Mesenteric fat pad (tissue), 1 donor: ENCODE measurements around the gene STAT5B. TPM values are rescaled to one million over a fixed set of nuclear protein-coding genes. Genes with fewer than 3 reads are reported as not detected.
"Not testable (repeated sequence)": the region's sequence is repeated elsewhere in the genome, so short reads cannot be mapped to it uniquely, and the experiment has no call there.

Source experiments
- DNase-seq: peaks from one replicate; pipeline ENCODE4 v3.0.0-alpha.2; 2020; ENCODE audit warnings: low spot score
- long read RNA-seq: library from polyadenylated mRNA; unstranded; transcript quantifications from one replicate; pipeline ENCODE4 v2.0.0, GENCODE V29; 2020
- total RNA-seq: library from RNA; stranded (reverse); fragmentation: NEBNext Ultra II Directional; extraction: Animal tissue kit (Norgen Biotek cat#: 25700); gene quantifications from one replicate; pipeline ENCODE4 v1.2.1, GENCODE V29; 2021
- donor health status: DM: yes; HTN: yes; CAD: no.

Gene STAT5B
- total RNA-seq = 106 TPM
- long read RNA-seq, full-length matches to known transcripts = 7 of 57 reads
- long read RNA-seq, partial matches to known transcripts = 14 of 57 reads
- long read RNA-seq, other reads (novel, unspliced or antisense) = 36 of 57 reads

DNA sequence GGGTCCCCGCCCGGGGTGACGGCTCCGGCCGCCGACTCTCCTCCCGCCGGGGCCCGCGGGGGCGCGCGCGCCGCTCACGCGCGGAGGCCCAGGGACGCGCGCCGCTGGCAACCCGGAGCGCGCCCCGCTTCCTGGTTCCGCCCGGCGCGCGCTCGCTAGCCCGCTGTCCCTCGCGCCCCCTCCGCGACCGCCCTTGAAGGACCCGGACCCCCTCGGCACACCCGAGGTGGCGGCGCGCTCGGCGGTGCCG, at the start of gene STAT5B:
Gene STAT5B (minus strand): TSS at position 33 of the 250 bp plus-strand sequence. CDS start 44,264 bp downstream, outside the sequence.
- DNase-seq = peak; percentile 95

DNA sequence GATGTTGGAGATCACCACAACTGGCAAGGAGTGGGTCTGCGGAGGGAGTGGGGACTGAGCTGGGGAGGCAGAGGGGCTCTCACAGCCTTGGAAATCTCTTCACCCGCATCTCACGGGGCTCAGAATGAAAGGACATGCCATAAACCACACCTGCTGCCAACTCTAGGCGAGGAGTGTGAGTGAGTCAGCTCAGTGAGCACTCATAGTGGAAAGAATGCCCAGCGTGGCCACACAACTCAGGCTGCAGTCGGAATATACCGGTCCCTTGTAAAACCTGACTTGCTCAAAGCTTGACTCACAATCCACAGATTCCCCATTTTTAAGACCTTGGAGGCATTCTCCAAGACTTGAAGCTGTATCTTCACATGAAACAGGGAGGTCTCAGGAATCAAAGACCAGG, 48.8 kb upstream of the STAT5B start:
- DNase-seq = no peak

DNA sequence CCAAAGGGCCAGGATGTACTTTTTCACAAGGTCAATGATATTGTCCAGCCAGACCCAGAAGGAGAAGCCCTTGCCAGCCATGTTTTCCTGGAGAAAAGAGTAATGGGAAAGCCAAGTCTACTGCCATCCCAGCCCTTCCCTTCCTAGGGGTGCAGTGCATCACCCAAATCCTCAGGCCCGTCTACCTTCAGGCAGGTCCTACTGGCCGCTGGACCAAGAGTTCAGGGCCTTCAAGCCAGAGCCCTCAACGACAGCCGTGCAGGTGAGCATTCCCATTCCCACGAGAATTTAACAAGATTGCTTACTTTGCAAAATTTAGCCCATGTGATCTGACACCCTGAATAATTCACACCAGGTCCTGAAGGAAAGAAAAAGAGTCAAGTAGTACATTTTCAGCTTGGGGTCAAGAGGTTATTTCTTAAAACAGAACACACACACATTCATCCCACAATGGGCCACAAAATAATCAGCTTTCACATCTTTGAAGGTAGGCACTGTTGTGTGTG, 47.1 kb upstream of the STAT5B start:
- DNase-seq = no peak

DNA sequence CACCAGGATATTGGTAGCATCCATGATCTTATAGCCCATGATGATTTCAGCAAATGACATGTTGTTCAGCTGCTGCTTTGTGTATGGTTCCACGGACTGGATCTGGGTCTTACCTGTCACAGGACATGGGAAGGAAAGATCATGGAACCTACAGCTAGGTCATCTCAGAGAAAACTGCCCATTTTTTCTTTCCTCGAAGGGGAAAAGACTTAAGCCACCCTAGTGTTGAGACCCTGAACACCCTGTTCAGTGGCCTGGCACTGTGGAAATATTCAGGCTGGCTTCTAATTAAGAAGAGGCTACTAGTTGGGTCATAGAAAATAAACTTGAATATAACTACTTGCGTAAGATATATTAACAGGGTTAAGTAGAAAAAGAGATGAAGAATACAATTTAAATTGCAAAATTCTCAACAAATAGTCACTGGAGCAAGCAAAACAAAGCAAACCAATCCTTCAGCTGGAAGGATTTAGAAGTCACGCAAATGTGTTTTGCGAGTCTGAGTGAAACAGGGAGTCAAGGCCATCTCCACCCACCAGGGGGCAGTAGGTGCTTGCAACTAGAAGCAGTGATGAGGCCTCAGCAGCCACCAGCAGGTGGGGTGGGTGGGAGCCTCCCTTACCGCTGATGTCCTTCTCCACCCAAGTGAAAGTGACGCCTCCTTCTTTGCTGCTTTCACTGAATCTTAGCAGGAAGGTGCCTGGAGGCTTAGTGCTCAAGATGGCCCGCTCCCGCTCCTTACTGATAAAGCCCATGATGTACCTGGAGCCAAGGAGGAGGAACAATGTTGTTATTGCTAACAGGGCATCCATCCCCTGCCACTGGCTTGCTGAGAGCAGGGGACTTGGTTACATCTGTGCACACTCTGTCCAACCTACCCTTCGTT, 46.4 kb upstream of the STAT5B start:
- no peak for DNase-seq

DNA sequence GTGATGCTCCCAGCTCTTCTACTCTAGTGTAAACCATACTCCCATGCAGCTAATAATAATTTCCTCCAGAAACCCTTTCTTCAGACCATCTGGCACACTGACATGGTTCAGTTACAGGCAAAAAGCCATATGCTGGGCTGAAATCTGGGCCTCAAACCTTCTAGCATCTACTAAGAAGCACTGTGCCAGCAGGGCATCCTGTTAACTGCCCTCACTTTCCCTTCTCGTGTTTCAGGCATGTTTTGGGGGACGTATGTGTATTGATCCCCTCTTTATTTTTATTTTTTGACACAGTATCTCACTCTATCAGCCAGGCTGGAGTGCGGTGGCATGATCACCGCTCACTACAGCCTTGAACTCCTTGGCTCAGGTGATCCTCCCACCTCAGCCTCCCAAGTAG, 45.4 kb upstream of the STAT5B start:
- no peak for DNase-seq

DNA sequence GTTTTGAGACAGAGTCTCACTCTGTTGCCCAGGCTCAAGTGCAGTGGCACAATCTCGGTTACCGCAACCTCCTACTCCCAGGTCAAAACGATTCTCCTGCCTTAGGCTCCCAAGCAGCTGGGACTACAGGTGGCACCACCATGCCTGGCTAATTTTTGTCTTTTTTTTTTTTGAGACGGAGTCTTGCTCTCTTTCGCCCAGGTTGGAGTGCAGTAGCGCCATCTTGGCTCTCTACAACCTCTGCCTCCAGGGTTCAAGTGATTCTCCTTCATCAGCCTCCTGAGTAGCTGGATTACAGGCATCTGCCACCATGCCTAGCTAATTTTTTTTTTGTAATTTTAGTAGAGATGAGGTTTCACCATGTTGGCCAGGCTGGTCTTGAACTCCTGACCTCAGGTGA, 41.8 kb upstream of the STAT5B start:
- not testable (repeated sequence) for DNase-seq

DNA sequence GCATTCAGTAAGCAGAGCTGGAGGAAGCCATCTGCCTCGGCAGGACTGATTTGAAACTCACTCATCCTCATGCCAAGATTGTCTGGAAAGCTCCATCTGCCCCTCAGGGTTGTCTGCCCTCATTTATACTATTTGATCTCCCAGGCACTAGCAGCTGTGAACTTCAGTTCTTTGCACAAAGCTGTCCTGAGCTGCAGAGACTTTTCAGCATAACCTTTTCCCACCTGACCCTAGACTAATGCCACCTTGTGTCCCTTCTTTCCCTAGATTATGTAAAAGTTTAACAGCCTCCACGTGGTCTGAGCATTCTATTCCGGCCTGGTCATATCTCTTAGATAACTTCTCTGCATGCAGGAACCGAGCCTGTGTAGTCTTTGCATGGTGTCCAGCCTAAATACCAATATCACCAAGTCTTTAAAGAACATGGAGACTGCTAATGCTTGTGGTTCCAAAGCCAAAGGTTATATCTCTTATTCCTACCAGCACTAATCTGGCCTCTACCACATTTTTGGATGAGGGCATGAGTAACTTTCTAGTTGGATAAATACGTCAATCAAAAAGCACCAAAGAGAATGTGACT, 41.2 kb upstream of the STAT5B start:
- DNase-seq = no peak

DNA sequence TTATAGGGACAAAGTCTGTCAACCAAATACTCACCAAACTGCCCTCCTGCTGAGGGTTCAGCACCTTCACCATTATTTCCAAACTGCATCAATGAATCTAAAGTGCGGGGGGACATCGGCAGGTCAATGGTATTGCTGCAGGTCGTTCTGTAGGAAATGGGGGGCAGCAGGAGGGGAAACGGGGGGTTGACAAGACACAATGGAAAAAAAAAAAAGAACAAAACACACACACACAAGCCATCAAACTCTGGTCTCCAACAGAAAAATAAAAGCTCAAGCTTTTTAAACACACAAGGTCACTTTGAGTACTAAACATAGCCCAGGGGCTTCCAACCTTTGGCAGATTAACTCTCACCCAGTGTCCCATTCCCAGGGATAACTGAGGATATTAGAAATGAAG, 40.6 kb upstream of the STAT5B start:
- no peak for DNase-seq

DNA sequence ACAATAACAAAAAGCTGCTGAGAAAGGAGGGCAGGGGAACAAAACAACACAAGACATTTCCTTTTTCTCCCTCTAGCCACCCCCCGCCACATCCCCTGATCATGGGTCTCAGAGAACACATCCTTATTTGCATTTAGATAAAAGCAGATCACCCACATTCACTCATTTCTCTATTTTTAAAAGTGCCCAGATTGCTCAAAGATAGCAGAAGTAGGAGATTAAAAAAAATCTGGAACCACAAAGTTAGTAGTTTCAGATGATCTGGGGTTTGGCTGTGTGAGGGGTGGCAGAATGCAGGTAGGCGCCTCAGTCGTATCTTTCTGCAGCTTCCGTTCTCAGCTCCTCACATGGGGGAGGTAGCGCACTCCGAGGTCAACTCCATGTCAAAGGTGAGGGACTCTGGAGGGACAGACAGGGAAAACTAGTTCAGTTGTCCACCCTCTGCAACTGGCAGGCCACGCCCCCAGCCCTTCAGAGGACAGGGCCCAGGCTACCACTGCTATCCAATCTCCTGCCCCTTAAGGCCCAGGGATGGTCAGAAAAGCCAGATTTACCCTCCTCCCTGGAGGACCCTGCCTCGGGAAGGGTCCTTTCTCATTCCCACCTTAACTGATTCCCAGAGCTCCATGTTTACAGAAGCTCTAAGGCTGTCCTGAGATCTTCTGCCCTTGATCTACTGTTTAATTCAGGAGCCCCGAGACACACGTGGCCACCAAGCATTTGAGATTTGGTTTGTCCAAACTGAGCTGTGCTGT, 39.4 kb upstream of the STAT5B start:
- no peak for DNase-seq

DNA sequence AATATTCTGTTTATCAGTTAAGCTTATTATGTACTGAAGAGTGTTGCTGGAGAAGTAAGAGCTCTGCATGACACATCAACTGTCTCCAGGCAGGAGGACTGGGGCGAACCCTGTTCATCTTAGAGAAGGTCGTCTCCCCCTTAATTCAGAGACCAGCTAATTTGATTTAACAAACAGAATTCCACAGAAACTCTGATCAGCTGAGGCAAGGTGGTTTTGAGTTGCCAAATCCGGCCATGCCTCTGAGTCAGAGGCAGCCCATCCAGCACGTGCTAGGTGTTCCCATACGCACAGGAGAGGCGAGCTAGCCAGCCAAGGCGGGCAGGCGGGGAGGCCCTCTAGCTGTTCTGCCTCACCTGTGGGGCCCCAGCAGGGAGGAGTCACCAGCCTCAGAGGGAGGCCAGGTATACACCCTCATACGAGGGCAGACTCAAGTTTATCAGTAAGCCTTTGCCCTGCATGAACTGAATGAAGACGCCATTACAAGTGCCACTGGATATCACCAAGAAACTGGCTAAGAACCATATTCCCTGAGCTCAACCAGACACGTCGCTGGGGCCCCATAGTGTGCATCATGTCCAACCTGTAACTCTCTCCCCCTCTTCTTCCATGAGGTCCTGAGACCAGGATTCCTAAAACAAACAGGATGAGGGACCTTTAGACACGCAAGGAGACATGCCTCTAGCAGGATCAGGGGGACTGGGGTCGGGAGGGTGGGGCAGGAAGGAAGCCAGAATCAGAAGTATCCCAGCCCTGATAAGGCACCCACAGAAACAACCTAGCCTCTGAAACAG, 37.8 kb upstream of the STAT5B start:
- DNase-seq = no peak

DNA sequence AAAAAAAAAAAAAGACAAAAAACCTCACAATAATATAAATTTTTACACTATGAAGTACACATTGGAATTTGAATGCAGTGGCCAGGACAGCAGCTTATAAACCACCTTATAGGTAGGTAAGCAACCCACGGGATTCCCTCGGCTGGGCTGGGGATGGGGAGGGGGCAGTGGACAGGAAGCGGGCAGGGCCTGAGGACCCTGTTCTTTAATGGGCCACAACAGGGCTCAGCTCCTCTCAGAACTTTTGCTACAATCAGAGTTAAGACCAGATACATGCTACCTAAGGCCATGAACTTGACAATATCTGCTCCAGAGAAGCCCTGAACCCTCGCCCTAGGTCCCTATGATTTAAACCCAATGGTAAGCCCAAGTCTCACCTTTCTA, 37.2 kb upstream of the STAT5B start:
- DNase-seq = no peak

DNA sequence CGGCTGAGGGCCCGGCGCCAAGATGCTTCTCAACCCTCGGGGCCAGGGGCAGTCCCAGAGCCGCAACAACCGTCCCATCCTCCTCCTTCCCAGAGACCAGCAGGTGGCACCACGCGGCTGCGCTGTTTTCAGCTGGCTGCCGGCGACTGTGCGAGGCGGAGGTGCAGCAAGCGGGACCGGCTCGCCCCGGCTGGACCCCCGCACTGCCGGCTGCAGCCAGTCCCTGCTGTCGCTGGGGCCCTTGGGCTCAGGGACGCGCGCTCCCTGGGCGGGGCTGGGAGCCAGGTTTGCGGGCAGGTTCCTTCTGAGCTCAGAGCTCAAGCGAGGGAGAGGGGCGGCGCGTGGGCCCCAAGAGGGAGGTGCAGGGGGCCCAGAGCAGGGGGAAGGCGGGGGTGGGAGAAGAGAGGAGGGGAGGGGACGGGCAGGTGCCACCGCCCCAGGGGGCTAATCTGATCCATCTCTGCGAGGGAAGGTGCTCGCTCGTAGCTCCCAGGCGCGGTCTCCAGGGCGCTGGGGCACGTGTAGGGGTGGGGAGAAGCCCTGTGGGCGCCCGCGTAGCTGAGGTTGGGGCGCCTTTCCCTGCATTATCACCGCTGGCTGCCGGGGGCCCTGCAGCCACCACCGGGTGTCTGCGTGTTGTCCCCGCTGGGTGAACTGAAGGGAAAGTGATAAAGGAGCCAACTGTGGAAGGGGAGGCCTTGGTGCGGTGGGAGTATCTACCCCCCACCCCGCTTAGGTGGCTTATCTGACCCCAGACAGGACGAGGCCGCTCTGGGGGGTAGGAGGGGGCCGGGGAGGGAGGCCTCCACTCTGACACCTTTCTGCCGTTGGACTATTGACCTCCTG, 36.3 kb upstream of the STAT5B start:
- peak; percentile 95 for DNase-seq

DNA sequence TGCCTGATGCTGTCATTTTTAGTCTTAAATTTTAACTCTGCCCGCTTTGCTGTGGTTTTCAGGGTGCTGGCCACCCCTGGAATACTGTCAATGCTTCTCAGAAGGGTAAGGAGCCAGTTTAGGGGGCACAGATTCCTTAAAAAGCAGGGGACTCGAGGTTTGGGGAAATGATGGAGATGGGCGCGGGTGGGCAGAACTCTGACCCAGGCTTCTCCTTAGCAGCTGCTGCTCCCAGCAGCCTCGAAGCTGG, 35.8 kb upstream of the STAT5B start:
- DNase-seq = no peak

DNA sequence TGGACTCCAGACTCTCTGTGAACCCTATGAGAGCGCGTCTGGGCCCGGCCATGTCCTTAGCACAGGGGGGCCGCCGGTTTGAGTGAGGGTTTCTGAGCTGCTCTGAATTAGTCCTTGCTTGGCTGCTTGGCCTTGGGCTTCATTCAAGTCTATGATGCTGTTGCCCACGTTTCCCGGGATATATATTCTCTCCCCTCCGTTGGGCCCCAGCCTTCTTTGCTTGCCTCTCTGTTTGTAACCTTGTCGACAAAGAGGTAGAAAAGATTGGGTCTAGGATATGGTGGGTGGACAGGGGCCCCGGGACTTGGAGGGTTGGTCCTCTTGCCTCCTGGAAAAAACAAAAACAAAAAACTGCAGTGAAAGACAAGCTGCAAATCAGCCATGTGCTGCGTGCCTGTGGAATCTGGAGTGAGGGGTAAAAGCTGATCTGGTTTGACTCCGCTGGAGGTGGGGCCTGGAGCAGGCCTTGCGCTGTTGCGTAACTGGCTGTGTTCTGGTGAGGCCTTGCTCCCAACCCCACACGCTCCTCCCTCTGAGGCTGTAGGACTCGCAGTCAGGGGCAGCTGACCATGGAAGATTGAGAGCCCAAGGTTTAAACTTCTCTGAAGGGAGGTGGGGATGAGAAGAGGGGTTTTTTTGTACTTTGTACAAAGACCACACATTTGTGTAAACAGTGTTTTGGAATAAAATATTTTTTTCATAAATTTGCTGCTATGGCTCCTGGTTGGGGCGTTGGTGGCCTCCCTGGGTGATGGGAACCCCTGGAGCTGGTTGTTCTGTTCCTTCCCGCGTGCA, 35.2 kb upstream of the STAT5B start:
- no peak for DNase-seq

DNA sequence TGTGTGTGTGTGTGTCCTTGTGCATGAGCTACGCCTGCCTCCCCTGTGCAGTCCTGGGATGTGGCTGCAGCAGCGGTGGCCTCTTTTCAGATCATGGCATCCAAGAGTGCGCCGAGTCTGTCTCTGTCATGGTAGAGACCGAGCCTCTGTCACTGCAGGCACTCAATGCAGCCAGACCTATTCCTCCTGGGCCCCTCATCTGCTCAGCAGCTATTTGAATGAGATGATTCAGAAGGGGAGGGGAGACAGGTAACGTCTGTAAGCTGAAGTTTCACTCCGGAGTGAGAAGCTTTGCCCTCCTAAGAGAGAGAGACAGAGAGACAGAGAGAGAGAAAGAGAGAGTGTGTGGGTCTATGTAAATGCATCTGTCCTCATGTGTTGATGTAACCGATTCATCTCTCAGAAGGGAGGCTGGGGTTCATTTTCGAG, 34.6 kb upstream of the STAT5B start:
- DNase-seq = no peak

DNA sequence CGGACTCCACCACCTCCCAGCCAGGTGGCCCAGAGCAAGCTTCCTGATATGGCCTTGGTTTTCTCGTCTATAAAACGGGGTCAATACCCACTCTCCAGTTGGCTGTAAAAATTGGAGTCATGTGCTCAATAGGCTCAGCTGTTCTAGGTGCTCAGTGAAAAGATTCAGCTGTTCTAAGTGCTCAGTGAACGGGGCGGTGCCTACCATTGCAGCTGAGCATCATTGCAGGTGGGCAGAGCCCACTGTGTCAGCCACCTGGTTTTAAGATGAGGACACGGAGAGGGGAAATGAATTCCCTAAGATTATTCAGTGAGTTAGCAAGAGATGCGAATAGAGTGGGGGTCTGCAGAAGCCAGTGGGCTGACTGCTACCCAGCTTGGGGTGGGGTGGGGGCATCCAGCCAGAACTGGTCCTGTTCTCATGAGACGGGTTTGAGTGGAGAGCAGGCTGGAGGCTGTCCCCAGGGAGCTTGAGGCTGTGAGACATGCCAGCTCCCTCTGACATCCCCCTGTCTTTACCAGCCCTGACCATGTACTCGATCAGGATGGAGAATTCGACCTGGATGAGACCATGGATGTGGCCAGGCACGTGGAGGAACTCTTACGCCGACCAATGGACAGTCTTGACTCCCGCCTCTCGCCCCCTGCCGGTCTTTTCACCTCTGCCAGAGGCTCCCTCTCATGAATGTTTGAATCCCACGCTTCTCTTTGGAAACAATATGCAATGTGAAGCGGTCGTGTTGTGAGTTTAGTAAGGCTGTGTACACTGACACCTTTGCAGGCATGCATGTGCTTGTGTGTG, 34.0 kb upstream of the STAT5B start:
- no peak for DNase-seq

DNA sequence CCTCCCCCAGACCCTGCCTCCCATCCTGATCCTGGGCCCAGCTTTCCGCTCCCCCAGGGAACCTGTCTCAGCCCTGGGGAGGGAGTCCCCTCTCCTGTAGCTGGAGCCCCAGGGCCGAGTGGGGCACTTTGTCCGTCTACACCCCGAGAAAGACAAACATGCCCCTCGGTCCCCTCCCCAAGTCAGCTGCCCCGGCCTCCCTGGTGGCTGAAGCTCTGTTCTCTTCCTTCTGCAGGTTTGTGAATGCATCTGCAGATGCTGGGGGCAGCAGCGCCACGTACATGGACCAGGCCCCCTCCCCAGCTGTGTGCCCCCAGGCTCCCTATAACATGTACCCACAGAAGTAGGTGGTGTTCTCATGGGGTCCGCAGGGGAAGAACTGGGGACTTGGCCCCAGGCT, 33.0 kb upstream of the STAT5B start:
- DNase-seq = no peak

DNA sequence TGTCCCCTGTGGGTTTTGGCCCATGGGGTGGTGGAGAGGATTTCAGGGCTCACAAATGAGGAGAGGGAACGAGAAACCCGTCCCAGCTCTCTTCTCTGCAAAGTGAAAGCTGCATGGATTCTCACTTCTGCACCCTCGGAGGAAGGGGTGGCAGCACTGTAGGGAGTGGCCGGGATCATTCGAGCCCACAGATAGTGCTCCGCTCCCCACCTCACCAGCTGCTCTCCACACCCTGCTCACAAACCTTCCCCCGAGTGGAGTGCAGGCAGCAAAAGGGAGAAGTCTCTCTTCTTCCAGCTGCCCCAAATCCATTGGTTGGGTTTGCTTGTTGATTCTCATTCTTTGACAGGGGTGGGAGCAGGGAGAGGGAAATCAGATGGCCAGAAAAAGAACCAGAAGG, 32.3 kb upstream of the STAT5B start:
- DNase-seq = no peak

DNA sequence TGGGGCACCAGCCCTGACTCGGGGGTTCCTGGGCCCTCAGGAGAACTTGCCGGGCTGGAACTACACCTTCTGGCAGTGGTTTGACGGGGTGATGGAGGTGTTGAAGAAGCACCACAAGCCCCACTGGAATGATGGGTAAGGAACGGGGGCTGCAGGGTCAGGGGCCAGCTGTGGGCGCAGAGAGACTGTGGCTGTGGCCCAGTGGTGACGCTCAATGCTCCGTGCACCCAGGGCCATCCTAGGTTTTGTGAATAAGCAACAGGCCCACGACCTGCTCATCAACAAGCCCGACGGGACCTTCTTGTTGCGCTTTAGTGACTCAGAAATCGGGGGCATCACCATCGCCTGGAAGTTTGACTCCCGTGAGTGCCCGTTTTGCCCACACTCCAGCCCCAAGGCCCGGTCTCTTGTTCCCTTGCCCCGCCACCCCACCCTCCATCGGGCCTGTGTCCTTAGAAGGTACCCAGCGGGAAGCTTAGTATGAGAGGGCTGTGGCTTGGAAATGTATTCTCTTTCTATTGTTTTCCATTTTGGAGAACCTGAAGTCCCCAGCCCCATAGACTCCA, 31.3 kb upstream of the STAT5B start:
- DNase-seq = no peak
